Uterus (tissue), 2 donors: ENCODE data around the gene LRRC74A.

ENCODE experiments used
- POLR2A ChIP-seq, 2 donors: fragments of 450-650 bp; IDR thresholded peaks; one replicate each; pipeline ENCODE4 v1.6.1; 2016; ENCODE audit warnings: antibody characterized with exemption in 2 of 2, mild to moderate bottlenecking in 1 of 2, moderate library complexity in 1 of 2
- TF ChIP-seq, protein P1 (sequence below), 4 experiments: fragments of 200-600 bp in 2 of 4; fragments of 450-650 bp in 2 of 4; sonication (generic) in 2 of 4; IDR thresholded peaks; one replicate each; pipeline ENCODE4 v1.5.1; 2016 to 2019; ENCODE audit warnings: antibody characterized with exemption in 4 of 4, mild to moderate bottlenecking in 2 of 4, moderate library complexity in 1 of 4

DNA sequence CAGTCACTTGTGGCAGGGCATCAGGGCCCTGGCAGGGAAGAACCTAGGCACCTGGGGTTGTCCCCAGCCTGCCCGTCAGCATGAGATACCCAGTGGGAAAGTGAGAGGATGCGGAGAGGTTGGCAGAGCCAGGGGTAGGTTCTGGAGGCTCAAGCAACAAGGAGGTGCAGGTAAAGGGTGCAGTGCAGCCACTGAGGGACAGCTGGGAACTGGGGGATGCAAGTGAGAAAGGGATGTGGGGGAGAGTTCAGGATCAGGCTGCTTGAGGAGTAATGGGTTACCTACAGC is 46.2 kb upstream of the LRRC74A start:
- TF ChIP-seq, protein P1, sequence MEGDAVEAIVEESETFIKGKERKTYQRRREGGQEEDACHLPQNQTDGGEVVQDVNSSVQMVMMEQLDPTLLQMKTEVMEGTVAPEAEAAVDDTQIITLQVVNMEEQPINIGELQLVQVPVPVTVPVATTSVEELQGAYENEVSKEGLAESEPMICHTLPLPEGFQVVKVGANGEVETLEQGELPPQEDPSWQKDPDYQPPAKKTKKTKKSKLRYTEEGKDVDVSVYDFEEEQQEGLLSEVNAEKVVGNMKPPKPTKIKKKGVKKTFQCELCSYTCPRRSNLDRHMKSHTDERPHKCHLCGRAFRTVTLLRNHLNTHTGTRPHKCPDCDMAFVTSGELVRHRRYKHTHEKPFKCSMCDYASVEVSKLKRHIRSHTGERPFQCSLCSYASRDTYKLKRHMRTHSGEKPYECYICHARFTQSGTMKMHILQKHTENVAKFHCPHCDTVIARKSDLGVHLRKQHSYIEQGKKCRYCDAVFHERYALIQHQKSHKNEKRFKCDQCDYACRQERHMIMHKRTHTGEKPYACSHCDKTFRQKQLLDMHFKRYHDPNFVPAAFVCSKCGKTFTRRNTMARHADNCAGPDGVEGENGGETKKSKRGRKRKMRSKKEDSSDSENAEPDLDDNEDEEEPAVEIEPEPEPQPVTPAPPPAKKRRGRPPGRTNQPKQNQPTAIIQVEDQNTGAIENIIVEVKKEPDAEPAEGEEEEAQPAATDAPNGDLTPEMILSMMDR (IDR thresholded peaks at IDR 0.05) = no peak
- no peak for TF ChIP-seq POLR2A (IDR thresholded peaks at IDR 0.05)
